Measurements from ENCODE around the gene SNURF. TPM values are rescaled to one million over a fixed set of nuclear protein-coding genes. Genes with fewer than 3 reads are reported as not detected.

The SNURF gene
- total and polyA plus RNA-seq, 2 of the 4 experiments (the other 2 are of a cell fraction), result 6.5 to 8.1 TPM

DNA sequence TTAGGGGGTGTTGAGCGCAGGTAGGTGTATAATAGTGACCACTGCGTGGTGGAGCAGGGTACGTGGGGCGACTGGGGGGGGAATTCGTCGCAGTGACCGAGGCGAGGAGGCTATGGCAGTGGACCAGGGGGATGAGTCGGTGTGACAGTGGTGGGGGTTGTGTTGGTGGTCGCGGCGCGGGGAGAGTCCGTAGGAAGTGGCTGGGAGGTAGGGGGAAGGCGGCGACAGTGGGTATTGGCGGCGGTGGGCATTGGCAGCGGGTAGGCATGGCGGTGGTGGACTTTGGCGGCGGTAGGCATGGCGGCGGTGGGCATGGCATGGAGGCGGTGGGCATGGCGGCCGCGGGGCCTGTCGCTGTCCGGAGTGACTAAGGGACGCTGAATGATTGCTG lies 739 bp downstream of the SNURF start:
- Histone ChIP-seq H3K4ac (ENCODE audit: low read depth, low read length) (peak overlapping the region; percentile 95), H3K4me2 (ENCODE audit: low read depth, low read length) (peak overlapping the region; percentile 86), H2BK120ac (ENCODE audit: low read depth, low read length) (0 out of 2 replicates have a peak overlapping the region, but pooled peaks have one; percentile 27), H2BK5ac (ENCODE audit: low read depth, low read length, poor library complexity, severe bottlenecking) (peak overlapping the region; percentile 90), H3K27me3 (ENCODE audit: control insufficient read depth, insufficient read depth, low read length) (no peaks in the 10 kb centered on the region), H3K27ac (ENCODE audit: insufficient read depth, low read length) (peak overlapping the region; percentile 96), H3K18ac (ENCODE audit: low read depth, low read length) (peak overlapping the region; percentile 94), H2AK5ac (ENCODE audit: low read depth, low read length) (peak overlapping the region; percentile 87), H4K8ac (ENCODE audit: low read depth in 2 of 2, low read length in 2 of 2) (peak overlapping the region; percentile 87 to 94), H3K14ac (replicated peaks; ENCODE audit: low read depth, low read length) (peak overlapping the region; percentile 94), H2AK9ac (replicated peaks; ENCODE audit: low read depth, low read length, poor library complexity) (peak overlapping the region; percentile 98), H3K4me1 (ENCODE audit: control insufficient read depth, insufficient read depth, low read length) (0 out of 2 replicates have a peak, but pooled peaks cover 1% of the 10 kb centered on the region), H4K5ac (ENCODE audit: low read depth, low read length) (peak overlapping the region; percentile 96), H3K9me1 (ENCODE audit: insufficient read depth, low read length) (no peaks in the 10 kb centered on the region), H3K79me1 (ENCODE audit: low read depth in 1 of 2, low read length in 2 of 2) (peaks cover 0 to 23% of the 10 kb centered on the region in 2 experiments; a peak in 2 of 4 replicates), H3K4me3 (ENCODE audit: insufficient read depth, low read depth, low read length) (peak overlapping the region; percentile 95), H3K56ac (ENCODE audit: extremely low read depth, insufficient read depth, low read length) (peak overlapping the region; percentile 74; the same call in 1 of the 2 replicates), H4K20me1 (ENCODE audit: insufficient read depth, low read length) (peaks cover 19% of the 10 kb centered on the region), H4K91ac (ENCODE audit: insufficient read depth, low read depth, low read length) (peak overlapping the region; percentile 79; the same call in 1 of the 2 replicates), H2AFZ (replicated peaks; ENCODE audit: low read length, poor library complexity) (peak overlapping the region; percentile 95), H2BK20ac (ENCODE audit: low read depth, low read length) (no peak overlapping the region), H3K9me3 (ENCODE audit: control insufficient read depth, insufficient read depth, low read length) (0 out of 2 replicates have a peak, but pooled peaks cover 2% of the 10 kb centered on the region), H3K23ac (ENCODE audit: low read depth, low read length) (peak overlapping the region; percentile 98), H3K9ac (ENCODE audit: low read depth, low read length) (peak overlapping the region; percentile 98), H2BK15ac (ENCODE audit: low read depth, low read length) (no peak overlapping the region), H3K36me3 (ENCODE audit: control insufficient read depth, insufficient read depth, low read length) (no peaks in the 10 kb centered on the region; the same call in 1 of the 2 replicates)
- WGBS, 2 experiments (ENCODE audit: extremely low coverage in 2 of 2, insufficient read length in 1 of 2), result 36% methylated on average over 18 of the region's 31 CpGs; no CpG with 5 or more reads in 1 of the 2 experiments
- DNase-seq (no peak), ATAC-seq (ENCODE audit: low read depth) (peak; percentile 8)
- intact Hi-C loops (cut with micrococcal nuclease), result no loop called here
- dilution Hi-C loops (cut with HindIII; ENCODE audit: low sequenced_read_pairs, unreplicated experiment), result no loop called here
- ChIA-PET CTCF (no interaction called here), POLR2A (ENCODE audit: unreplicated experiment) (no interaction called here)
- in situ Hi-C loops (cut with MboI; ENCODE audit: low sequenced_read_pairs), result no loop called here
- no TSS peak for BruUV-seq (replicated peaks)
- no peak for TF ChIP-seq FOS (IDR thresholded peaks at IDR 0.05; ENCODE audit: low read depth, low read length)
- no peak; the same call in 1 of the 2 replicates for TF ChIP-seq MXI1 (IDR thresholded peaks at IDR 0.05; ENCODE audit: borderline replicate concordance, low read depth, low read length)
- no peak for TF ChIP-seq MAFK (IDR thresholded peaks at IDR 0.05; ENCODE audit: low read depth, low read length)
- no peak for TF ChIP-seq RFX5 (IDR thresholded peaks at IDR 0.05; ENCODE audit: low read depth, low read length)
- TF ChIP-seq, protein P1, sequence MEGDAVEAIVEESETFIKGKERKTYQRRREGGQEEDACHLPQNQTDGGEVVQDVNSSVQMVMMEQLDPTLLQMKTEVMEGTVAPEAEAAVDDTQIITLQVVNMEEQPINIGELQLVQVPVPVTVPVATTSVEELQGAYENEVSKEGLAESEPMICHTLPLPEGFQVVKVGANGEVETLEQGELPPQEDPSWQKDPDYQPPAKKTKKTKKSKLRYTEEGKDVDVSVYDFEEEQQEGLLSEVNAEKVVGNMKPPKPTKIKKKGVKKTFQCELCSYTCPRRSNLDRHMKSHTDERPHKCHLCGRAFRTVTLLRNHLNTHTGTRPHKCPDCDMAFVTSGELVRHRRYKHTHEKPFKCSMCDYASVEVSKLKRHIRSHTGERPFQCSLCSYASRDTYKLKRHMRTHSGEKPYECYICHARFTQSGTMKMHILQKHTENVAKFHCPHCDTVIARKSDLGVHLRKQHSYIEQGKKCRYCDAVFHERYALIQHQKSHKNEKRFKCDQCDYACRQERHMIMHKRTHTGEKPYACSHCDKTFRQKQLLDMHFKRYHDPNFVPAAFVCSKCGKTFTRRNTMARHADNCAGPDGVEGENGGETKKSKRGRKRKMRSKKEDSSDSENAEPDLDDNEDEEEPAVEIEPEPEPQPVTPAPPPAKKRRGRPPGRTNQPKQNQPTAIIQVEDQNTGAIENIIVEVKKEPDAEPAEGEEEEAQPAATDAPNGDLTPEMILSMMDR (conservative IDR thresholded peaks at IDR 0.05; ENCODE audit: low read depth, low read length), result no peak
- no peak for TF ChIP-seq SMC3 (IDR thresholded peaks at IDR 0.05; ENCODE audit: low read depth, low read length)
- TF ChIP-seq RCOR1 (IDR thresholded peaks at IDR 0.05; ENCODE audit: insufficient replicate concordance, low read length), result no peak
- no peak for TF ChIP-seq POLR2A (IDR thresholded peaks at IDR 0.05; ENCODE audit: low read depth, low read length)
- TF ChIP-seq CEBPB (IDR thresholded peaks at IDR 0.05; ENCODE audit: low read depth, low read length), result no peak
- TF ChIP-seq, protein P2, sequence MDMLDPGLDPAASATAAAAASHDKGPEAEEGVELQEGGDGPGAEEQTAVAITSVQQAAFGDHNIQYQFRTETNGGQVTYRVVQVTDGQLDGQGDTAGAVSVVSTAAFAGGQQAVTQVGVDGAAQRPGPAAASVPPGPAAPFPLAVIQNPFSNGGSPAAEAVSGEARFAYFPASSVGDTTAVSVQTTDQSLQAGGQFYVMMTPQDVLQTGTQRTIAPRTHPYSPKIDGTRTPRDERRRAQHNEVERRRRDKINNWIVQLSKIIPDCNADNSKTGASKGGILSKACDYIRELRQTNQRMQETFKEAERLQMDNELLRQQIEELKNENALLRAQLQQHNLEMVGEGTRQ (IDR thresholded peaks at IDR 0.05; ENCODE audit: low read depth, low read length), result no peak
- no peak for TF ChIP-seq BHLHE40 (IDR thresholded peaks at IDR 0.05; ENCODE audit: low read depth, low read length)
- TF ChIP-seq NFE2L2 (IDR thresholded peaks at IDR 0.05; ENCODE audit: low read depth, low read length), result no peak
- no peak for TF ChIP-seq MAZ (IDR thresholded peaks at IDR 0.05; ENCODE audit: borderline replicate concordance, low read depth, low read length)
- TF ChIP-seq ELK1 (IDR thresholded peaks at IDR 0.05; ENCODE audit: borderline replicate concordance, low read depth, low read length), result no peak
- TF ChIP-seq RAD21 (IDR thresholded peaks at IDR 0.05; ENCODE audit: low read length), result no peak
- no peak for TF ChIP-seq CHD1 (IDR thresholded peaks at IDR 0.05; ENCODE audit: low read depth, low read length)
